Measurements from ENCODE around the gene DNASE1L1.

DNASE1L1 gene

GRCh38 chrX:154409222-154409871 lies at the start of gene DNASE1L1:
Gene DNASE1L1, minus strand, starts transcription at chrX:154409254. Its CDS starts 3,686 bp downstream, at chrX:154405568.
- in situ Hi-C loops (cut with HindIII; ENCODE audit: low pct_unique_long_range_greater_than_20kb, low sequenced_read_pairs): no loop called here
- no peak for TF ChIP-seq JUND (IDR thresholded peaks at IDR 0.05; ENCODE audit: low read depth)
- no peak for DNase-seq (ENCODE audit: low read depth in 1 of 2, low spot score in 1 of 2)

- peak in 1 of 2 experiments; percentile 48 for DNase-seq (ENCODE audit: low read depth in 1 of 2, low spot score in 1 of 2)
These were observed 49.3 kb upstream of the DNASE1L1 start, which contains the start of gene PLXNA3 for GRCh38 chrX:154458116-154458953. Gene PLXNA3, plus strand, starts transcription at chrX:154458281. Its CDS starts 1,903 bp downstream, at chrX:154460184.

DNA sequence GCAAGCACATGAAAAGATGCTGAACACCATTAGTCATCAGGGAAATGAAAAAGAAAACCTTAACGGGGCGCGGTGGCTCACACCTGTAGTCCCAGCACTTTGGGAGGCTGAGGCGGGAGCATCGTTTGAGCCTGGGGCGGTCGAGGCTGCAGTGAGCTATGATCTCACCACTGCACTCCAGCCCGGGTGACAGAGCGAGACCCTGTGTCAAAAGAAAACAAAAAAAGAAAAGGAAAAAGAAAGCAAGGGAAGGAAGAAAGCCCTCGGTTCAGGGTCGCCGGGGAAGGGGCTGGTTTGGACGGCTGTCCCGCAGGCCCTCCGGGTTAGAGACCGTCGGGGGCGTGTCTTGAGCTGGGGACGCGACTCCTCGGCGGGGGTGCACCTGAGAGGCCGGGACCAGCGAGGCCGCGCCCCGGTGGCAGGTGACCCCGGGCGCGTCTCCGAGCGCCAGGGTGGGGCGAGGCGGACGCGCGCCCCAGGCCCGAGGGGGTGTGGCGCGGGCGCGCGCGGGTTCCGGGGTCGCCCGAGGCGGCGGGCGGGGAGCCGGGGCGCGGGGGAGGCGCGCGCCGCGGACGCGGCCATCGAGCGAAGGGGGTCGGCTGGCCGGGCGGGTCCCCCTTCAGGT lies 48.5 kb upstream of the DNASE1L1 start:
- no peak for TF ChIP-seq JUND (IDR thresholded peaks at IDR 0.05; ENCODE audit: low read depth)
- DNase-seq (ENCODE audit: low read depth in 1 of 2, low spot score in 1 of 2): peak in 1 of 2 experiments; percentile 52
- in situ Hi-C loops (cut with HindIII; ENCODE audit: low pct_unique_long_range_greater_than_20kb, low sequenced_read_pairs): no loop called here

More at GRCh38 chrX:154458116-154458953, 49.3 kb upstream of the DNASE1L1 start, which contains the start of gene PLXNA3:
- TF ChIP-seq JUND (IDR thresholded peaks at IDR 0.05; ENCODE audit: low read depth): no peak
- in situ Hi-C loops (cut with HindIII; ENCODE audit: low pct_unique_long_range_greater_than_20kb, low sequenced_read_pairs): no loop called here

- TF ChIP-seq JUND (IDR thresholded peaks at IDR 0.05; ENCODE audit: low read depth): no peak
- in situ Hi-C loops (cut with HindIII; ENCODE audit: low pct_unique_long_range_greater_than_20kb, low sequenced_read_pairs): no loop called here
- DNase-seq (ENCODE audit: low read depth in 1 of 2, low spot score in 1 of 2): no peak
These were observed 43.8 kb upstream of the DNASE1L1 start for GRCh38 chrX:154452823-154453222.

DNA sequence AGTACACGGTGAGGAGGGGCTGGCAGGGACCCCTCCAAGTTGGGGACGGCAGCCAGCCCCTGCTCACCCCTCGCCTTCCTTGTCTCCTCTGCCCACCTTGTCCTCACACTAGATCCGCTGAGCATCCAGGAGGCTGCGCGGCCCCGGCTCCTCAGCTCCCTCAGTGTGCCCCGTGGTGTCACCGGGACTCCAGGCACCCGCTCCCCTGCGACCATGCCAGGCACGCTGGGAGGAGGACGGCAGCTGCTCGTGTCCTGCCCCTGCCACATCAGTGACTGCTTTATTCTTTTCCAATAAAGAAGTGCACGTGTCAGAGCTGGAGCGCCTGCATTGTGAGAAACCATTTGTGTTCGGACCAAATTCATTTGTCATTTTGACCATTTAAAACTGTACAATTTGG lies 41.3 kb upstream of the DNASE1L1 start:
- DNase-seq (ENCODE audit: low read depth in 1 of 2, low spot score in 1 of 2): no peak
- in situ Hi-C loops (cut with HindIII; ENCODE audit: low pct_unique_long_range_greater_than_20kb, low sequenced_read_pairs): no loop called here
- TF ChIP-seq JUND (IDR thresholded peaks at IDR 0.05; ENCODE audit: low read depth): no peak

GRCh38 chrX:154449618-154450017 lies 40.6 kb upstream of the DNASE1L1 start:
- in situ Hi-C loops (cut with HindIII; ENCODE audit: low pct_unique_long_range_greater_than_20kb, low sequenced_read_pairs): no loop called here
- no peak for TF ChIP-seq JUND (IDR thresholded peaks at IDR 0.05; ENCODE audit: low read depth)
- no peak for DNase-seq (ENCODE audit: low read depth in 1 of 2, low spot score in 1 of 2)

- no peak for TF ChIP-seq JUND (IDR thresholded peaks at IDR 0.05; ENCODE audit: low read depth)
- in situ Hi-C loops (cut with HindIII; ENCODE audit: low pct_unique_long_range_greater_than_20kb, low sequenced_read_pairs): no loop called here
- DNase-seq (ENCODE audit: low read depth in 1 of 2, low spot score in 1 of 2): no peak
These were observed 39.4 kb upstream of the DNASE1L1 start for GRCh38 chrX:154448484-154448883.

DNA sequence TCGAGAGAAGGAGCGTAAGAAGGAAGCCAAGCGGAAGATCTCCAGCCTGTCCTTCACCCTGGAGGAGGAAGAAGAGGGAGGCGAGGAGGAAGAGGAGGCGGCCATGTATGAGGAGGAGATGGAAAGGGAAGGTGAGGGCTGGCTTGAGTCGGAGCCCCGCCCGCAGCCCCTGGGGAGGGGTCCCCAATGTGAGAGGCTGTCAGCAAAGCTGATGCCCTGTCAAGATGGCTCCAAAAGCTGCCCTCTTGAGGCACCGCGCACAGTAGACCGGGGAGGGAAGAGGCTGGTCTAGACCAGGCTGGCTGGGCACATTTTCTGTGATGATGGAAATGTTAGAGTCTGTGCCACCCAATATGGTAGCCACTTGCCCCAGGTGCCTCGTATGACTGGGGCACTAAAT lies 37.4 kb upstream of the DNASE1L1 start:
- no peak for TF ChIP-seq JUND (IDR thresholded peaks at IDR 0.05; ENCODE audit: low read depth)
- no peak for DNase-seq (ENCODE audit: low read depth in 1 of 2, low spot score in 1 of 2)
- in situ Hi-C loops (cut with HindIII; ENCODE audit: low pct_unique_long_range_greater_than_20kb, low sequenced_read_pairs): no loop called here

DNA sequence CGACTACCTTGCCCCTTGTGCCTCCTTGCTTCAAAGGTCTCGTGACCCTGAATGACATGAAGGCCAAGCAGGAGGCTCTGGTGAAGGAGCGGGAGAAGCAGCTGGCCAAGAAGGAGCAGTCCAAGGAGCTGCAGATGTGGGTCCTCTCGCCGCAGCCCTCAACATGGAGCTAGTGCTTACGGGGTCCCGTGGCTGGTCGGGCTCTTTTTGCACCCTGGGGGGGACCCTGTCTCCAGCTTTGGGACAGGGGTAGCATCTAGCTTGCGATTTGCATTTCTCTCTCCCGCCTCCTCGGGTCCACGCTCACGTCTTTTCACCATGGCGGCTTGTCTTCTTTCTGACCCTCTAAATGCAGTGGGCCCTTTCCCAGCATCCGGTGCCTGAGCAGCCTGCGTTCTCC lies 36.7 kb upstream of the DNASE1L1 start:
- no peak for TF ChIP-seq JUND (IDR thresholded peaks at IDR 0.05; ENCODE audit: low read depth)
- DNase-seq (ENCODE audit: low read depth in 1 of 2, low spot score in 1 of 2): no peak
- in situ Hi-C loops (cut with HindIII; ENCODE audit: low pct_unique_long_range_greater_than_20kb, low sequenced_read_pairs): no loop called here

- in situ Hi-C loops (cut with HindIII; ENCODE audit: low pct_unique_long_range_greater_than_20kb, low sequenced_read_pairs): no loop called here
- no peak for DNase-seq (ENCODE audit: low read depth in 1 of 2, low spot score in 1 of 2)
- TF ChIP-seq JUND (IDR thresholded peaks at IDR 0.05; ENCODE audit: low read depth): no peak
These were observed 35.7 kb upstream of the DNASE1L1 start for GRCh38 chrX:154444755-154445246.

- no peak for TF ChIP-seq JUND (IDR thresholded peaks at IDR 0.05; ENCODE audit: low read depth)
- in situ Hi-C loops (cut with HindIII; ENCODE audit: low pct_unique_long_range_greater_than_20kb, low sequenced_read_pairs): no loop called here
- DNase-seq (ENCODE audit: low read depth in 1 of 2, low spot score in 1 of 2): peak; percentile 63 to 66
These were observed 35.1 kb upstream of the DNASE1L1 start, which contains the start of gene FAM50A for GRCh38 chrX:154443992-154444754. Gene FAM50A, plus strand, starts transcription at chrX:154444141. Its CDS starts 95 bp downstream, at chrX:154444236.

- in situ Hi-C loops (cut with HindIII; ENCODE audit: low pct_unique_long_range_greater_than_20kb, low sequenced_read_pairs): no loop called here
- no peak for TF ChIP-seq JUND (IDR thresholded peaks at IDR 0.05; ENCODE audit: low read depth)
- DNase-seq (ENCODE audit: low read depth in 1 of 2, low spot score in 1 of 2): peak in 1 of 2 experiments; percentile 31
These were observed 34.4 kb upstream of the DNASE1L1 start for GRCh38 chrX:154443479-154443910.
